Hair follicular keratinocyte (primary cell): ENCODE measurements around the gene INSL4. TPM values are rescaled to one million over a fixed set of nuclear protein-coding genes. Genes with fewer than 3 reads are reported as not detected.

ENCODE experiments used
- total RNA-seq: library from RNA; depleted of rRNA; stranded (reverse); fragments of >200 nt; gene quantifications from 2 replicates; pipeline ENCODE4 v1.2.3, GENCODE V29; 2015

INSL4 gene
- total RNA-seq: not detected in 2 replicates

GRCh38 chr9:5231212-5231611, at the start of gene INSL4:
TSS of gene INSL4 (plus strand) at chr9:5231419. CDS start at chr9:5231524, 105 bp downstream.

GRCh38 chr9:5185220-5185840, 45.9 kb upstream of the INSL4 start, which contains the start of gene INSL6:
TSS of gene INSL6 (minus strand) at chr9:5185639. CDS start at chr9:5185602, 37 bp downstream.

Other genes starting within 250 kb of the INSL4 start
- 3.4 and 4.1 TPM in 2 replicates for gene JAK2, start 246.1 kb upstream of the INSL4 start, total RNA-seq
- gene INSL6, start 45.8 kb upstream of the INSL4 start, total RNA-seq: not detected in 2 replicates
- gene RLN2, start 73.3 kb downstream of the INSL4 start, total RNA-seq: 0.15 TPM in 1 of 2 replicates, not detected in the other
- 0.42 TPM in 1 of 2 replicates, not detected in the other for gene RLN1, start 108.5 kb downstream of the INSL4 start, total RNA-seq
- 72.7 and 72.8 TPM in 2 replicates for gene PLGRKT, start 206.5 kb downstream of the INSL4 start, total RNA-seq
- 10.7 and 12.0 TPM in 2 replicates for gene CD274, start 219.1 kb downstream of the INSL4 start, total RNA-seq